Activated T-cell treated with anti-CD3 and anti-CD28 coated beads, Interleukin-2, amount 50 U/mL, for 1 hour (primary cell): ENCODE data around the gene TUBB4B.
"Not testable (repeated sequence)": the region's sequence is repeated elsewhere in the genome, so short reads cannot be mapped to it uniquely, and the experiment has no call there.

Experiments
- DNase-seq: peaks from one replicate; pipeline ENCODE4 v3.0.0-alpha.2; 2020

Gene TUBB4B

DNA sequence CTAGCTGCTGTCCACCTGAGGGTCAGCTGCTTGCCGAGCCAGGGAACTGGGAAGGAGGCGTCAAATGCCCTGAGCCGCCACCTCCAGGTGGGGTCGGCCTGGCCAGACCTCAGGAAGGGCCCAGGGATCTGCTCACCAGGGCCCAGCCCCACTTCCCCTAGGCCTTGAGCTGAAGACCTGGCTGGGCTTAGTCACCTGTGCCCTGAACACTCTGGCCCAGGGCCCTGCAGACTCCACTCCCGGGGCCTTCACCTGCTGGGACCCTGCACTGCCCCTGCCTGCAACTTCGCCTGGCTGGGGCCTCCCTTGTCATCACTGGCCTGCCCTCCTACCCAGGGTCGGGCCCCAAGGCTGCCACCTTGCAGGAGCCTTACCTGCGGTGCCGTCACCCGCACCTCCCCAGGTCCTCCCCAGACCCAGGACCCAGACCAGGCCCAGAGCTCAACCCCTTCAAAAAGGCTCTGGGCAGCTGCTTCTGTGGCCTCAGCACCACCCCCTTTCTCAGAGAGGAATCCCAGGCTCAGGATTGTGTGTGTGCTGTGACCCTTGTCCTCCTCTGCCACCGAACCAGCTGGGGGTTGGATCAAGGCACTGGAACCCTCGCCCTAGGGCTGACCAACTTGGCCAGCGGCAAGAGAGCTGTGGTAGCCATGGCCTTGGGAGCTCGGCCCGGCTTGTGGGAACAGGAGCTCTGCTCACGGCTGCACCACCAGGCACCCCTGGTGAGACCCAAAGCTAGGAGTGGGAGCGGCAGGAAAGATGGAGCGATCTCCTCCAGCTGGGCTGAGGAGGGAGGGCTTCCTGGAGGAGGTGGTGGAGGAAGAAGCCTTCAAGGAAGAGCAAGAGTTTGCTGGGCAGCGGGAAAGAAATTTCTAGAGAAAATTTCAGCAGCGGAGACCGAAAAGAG, 12.9 kb downstream of the TUBB4B start:
- DNase-seq: no peak

DNA sequence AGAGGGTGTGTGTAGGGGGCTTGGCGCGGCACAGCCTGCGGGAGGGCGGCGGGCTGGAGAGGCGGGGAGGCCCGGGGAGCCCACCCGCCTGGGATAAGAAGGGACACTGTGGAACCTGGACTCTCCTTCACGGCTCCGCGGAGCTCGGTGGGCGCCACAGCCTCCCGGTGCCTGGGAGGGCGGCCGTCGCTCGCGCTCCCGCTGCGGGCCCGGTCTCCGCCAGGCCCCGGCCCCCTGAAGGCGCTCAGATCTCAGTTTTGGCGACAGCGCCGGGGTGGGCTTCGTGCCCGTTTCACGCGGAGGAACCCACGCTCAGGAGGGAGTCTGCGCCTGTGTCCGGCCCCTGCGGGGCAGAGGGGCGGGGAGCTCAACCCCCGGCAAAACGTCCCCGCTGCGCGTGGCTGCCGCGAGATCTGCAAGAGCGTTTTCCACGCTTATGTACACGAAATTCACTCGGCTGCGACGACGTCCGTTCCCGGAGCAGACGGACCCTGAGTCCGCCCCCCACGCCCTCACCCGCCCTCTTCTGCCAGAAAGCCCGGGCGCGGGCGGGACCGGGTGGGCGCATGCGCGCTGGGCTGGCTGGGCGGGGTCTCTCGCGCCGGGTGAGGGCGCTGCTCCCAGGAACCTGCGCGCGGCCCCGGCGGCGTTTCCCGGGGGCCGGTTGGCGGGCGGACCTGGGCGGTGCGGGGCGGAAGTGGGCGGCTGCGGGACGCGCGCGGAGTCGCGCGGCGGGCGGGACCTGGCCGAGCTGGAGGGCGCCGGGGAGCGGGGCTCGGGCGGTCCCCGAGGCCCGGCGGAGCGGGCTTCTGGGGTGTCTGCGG, 13.7 kb downstream of the TUBB4B start, which contains the start of gene NELFB:
NELFB (plus strand) TSS at position 704 of the 824 bp plus-strand sequence.
- DNase-seq: peak; percentile 99

DNA sequence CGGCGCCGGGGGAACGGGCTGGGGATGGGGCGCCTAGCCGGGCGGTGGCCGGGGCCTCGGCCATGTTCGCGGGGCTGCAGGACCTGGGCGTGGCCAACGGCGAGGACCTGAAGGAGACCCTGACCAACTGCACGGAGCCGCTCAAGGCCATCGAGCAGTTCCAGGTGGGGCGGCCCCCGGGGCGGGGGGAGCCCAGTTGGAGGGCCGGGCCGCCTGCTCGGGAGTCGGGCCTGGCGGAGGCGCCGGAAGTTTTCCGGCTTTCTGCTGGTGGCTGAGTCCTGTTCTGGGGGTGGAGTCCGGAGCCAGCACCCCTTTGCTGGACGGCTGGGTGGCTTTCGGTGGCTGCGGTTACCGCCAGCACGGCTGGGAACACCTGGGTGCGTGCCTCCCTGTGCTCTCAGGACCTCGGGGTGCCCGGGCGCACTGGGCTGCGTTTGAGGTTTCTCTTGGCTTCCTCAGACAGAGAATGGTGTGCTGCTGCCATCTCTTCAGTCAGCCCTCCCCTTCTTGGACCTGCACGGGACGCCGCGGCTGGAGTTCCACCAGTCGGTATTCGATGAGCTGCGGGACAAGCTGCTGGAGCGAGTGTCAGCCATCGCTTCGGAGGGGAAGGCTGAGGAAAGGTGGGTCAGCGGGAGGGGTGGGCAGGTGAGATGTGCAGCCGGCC, 14.5 kb downstream of the TUBB4B start:
- no peak for DNase-seq

DNA sequence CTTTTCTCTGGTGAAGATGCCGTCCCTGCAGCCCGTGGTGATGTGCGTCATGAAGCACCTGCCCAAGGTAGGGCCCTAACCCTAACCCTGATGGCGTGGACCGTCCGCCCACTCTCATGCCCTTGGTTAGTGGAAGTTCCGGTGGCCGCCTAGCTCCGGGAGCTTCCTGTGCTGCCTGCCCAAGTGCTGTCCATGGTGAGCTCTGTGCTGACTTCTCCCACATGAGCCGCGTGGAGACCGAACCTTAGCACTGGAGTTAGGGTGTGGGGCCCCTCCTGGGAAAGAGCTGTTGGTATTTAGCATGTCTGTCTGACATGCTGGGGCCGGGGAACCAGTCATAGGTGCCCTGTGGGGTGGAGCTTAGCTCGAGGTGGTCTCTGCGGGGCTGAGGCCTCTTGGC, 15.3 kb downstream of the TUBB4B start:
- DNase-seq: no peak

DNA sequence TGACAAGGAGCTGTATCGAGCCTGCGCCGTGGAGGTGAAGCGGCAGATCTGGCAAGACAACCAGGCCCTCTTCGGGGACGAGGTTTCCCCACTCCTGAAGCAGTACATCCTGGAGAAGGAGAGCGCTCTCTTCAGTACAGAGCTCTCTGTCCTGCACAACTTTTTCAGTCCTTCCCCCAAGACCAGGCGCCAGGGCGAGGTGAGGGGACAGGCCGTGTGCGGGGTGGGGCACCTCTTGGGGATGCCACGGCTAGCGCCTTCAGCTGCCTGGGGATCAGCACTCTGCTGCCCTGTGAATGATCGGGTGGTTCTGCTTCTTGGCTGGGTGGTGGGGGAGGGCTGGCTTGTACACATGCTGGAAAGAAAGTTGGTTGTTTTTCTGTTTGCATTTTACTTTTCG, 15.8 kb downstream of the TUBB4B start:
- no peak for DNase-seq

DNA sequence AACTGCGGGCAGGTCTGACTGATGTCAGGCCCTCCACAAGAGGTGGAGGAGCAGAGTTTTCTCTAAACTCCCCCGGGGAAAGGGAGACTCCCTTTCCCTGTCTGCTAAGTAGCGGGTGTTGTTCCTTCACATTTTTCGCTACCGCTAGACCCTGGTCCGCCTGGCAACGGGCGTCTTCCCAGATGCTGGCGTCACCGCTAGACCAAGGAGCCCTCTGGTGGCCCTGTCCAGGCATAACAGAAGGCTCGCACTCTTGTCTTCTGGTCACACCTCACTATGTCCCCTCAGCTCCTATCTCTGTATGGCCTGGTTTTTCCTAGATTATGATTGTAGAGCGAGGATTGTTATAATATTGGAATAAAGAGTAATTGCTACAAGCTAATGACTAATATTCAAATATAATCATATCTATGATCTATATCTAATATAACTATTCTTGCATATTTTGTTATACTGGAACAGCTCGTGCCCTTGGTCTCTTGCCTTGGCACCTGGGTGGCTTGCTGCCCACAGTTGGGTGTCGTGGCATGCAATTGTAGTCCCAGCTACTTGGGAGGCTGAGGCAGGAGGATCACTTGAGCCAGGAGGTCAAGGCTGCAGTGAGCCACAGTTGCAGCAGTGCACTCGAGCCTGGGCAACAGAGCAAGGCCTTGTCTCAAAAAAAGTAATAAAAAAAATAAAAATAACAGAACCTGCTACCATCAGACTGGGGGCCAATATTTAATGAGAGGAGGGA, 21.3 kb downstream of the TUBB4B start:
- not testable (repeated sequence) for DNase-seq

DNA sequence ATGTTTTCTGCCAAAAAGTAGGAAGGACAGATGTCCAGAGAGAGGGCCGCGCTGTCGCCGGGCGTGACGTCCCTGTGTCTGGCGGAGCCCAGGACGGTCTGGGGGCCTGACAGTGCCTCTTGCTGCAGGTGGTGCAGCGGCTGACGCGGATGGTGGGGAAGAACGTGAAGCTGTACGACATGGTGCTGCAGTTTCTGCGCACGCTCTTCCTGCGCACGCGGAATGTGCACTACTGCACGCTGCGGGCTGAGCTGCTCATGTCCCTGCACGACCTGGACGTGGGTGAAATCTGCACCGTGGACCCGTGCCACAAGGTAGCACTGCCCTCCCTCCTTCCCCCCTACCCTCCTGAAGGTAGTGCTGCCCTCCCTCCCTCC, 21.8 kb downstream of the TUBB4B start:
- DNase-seq: no peak

DNA sequence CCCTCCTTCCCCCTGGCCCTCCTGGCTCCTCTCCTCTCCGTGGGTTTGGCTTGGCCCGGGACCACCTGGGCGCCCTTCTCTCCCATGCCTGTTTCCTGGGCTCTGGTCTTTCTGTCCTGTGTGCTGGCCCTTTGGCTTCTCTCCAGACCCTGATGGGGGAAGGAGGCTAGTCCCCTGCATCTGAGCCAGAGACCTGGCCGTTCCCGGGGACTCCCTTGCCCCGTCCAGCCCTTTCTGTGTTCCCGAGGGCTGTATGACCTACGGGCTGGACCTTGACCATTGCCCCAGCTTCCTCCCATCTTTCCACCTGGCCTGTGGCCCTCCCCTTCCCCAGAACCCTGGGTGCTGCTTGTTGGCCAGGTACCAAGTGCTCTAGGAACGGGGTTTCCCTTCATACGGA, 22.4 kb downstream of the TUBB4B start:
- DNase-seq: no peak

DNA sequence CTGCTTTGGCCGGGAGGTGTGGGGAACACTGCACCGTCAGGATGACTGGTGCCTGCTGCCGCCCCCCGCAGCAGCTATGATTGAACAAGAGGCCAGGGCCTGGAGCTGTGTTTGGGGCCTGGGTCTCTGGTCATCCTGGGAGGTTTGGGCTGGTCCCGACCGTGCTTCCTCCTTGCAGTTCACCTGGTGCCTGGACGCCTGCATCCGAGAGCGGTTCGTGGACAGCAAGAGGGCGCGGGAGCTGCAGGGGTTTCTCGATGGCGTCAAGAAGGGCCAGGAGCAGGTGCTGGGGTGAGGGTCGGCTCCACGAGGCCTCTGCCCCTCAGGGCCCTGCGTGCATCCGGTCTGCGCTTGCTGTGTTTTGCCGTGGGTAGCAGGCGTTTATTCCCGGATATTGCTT, 23.0 kb downstream of the TUBB4B start:
- no peak for DNase-seq

DNA sequence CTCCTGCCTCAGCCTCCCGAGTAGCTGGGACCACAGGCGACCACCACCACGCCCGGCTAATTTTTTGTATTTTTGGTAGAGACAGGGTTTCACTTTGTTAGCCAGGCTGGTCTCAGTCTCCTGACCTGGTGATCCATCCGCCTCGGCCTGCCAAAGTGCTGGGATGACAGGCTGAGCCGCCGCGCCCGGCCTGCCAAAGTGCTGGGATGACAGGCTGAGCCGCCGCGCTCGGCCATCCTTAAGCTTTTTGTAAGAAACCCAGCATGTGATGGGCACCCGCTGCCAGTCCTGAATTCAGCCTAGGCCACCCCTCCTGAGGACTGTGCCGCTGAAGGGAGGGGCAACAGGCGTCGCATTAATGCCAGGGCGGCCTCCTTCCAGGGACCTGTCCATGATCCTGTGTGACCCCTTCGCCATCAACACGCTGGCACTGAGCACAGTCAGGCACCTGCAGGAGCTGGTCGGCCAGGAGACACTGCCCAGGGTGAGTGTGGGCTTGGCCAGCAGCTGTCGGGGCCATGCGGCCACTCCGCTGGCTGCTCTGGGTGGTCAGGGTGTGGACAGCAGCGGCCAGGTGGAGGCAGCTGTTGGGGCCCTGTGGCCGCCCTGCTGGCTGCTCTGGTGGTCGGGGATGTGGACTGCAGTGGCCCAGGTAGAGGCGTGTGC, 24.5 kb downstream of the TUBB4B start:
- no peak for DNase-seq

DNA sequence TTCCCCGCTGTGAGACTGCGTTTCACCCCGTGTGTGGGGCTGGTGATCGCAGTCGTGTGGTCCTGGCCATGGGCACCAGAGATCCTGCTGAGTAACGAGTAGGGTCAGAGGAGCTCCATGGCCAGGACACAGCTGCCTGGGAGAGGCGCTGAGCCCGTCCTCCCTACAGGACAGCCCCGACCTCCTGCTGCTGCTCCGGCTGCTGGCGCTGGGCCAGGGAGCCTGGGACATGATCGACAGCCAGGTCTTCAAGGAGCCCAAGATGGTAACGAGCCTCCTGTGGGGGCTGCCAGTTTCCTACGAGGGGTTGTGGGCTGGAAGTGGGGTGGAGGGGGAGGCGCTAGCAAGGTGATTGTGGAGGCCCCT, 25.1 kb downstream of the TUBB4B start:
- DNase-seq: no peak

DNA sequence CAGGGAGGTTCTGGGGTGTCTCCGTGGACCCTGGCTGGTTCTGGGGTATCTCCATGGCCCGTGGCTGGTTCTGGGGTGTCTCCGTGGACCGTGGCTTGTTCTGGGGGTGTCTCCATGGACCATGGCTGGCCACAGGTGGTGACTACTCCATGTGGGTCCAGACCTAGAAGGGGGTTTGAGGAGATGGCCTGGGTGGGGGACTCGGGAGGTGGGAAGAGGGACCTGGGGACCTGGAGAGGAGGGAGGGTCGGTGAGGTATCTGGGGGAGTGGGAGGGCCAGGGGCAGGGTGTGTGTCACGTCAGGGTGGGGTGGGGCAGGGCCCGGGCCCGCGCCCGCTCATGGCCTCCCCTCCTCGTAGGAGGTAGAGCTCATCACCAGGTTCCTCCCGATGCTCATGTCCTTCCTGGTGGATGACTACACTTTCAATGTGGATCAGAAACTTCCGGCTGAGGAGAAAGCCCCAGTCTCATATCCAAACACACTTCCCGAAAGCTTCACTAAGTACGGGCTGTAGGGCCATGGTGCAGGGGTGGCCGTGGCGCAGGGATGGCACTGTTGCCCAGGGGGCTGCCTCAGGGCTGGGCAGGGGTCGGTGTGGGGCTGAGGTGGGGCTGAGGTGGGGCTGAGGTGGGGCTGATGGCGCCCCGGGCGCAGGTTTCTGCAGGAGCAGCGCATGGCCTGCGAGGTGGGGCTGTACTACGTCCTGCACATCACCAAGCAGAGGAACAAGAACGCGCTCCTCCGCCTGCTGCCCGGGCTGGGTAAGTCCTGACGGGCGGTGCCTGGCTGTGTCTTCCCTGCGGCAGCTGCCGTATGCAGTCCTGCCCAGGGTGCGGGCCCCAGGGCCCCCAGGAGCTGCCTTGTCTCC, 25.7 kb downstream of the TUBB4B start:
- no peak for DNase-seq

DNA sequence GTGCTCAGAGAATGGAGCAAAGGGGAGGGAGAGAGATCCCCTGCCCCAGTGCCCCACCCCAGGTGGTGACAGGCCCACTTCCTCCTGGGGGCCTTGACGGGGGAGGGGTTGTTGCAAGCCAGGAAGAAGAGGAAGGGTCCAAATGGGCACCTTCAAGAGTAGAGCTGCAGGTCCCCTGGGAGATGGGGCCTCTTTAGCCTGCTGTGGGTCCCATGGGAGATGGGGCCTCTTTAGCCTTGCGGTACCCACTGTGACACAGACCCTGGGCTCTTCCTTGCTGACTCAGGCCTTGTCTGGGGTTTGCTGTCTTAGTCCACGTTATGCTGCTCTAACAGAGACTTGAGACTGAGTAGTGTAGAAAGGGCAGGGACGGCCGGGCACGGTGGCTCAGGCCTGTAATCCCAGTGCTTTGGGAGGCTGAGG, 26.9 kb downstream of the TUBB4B start:
- no peak for DNase-seq

DNA sequence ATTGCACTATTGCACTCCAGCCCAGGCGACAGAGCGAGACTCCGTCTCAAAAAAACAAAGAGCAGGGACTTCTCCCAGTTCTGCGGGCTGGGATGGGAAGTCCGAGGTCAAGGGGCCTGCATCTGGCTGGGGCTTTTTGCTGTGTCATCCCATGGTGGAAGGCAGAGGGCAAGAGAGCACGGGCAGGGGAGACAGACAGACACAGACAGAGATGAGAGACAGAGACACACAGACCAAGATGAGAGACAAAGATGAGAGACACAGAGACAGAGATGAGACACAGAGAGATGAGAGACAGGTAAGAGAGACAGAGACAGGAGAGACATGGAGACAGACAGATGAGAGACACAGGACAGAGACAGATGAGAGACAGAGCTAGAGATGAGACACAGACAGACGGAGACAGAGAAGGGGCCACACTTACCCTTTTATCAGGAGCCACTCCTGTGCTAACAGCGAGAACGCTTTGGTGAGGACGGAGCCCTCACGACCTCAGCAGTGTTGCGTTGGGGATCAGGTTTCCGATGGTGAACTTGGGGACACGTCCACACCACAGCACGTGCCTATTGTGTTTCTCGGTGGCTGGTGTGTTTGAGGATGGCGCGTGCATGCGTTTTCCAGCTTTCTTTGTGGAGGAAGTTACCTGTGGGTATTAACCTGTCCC, 27.6 kb downstream of the TUBB4B start:
- no peak for DNase-seq

DNA sequence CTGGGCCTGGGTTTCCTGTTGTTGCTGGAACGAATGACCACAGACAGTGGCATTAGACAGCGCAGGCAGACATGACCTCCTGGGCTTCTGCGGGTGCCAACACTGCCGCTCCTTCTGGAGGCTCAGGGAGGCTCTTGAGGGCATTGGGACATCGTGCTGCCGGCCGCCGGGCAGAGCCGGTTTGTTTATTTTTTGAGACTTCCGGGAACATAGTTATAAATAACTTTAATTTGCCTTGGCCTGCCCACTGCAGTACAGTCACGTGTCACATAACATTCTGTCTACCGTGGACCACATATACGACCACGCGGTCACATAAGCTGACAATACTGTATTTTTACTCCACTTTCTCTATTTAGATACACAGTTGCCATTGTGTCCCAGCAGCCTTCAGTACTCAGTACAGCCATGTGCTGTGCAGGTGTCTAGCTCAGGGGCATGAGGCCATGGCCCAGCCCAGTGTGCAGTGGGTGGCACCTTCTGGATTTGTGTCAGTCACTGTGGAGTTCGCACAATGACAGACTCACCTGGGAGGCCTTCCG, 28.2 kb downstream of the TUBB4B start:
- no peak for DNase-seq

DNA sequence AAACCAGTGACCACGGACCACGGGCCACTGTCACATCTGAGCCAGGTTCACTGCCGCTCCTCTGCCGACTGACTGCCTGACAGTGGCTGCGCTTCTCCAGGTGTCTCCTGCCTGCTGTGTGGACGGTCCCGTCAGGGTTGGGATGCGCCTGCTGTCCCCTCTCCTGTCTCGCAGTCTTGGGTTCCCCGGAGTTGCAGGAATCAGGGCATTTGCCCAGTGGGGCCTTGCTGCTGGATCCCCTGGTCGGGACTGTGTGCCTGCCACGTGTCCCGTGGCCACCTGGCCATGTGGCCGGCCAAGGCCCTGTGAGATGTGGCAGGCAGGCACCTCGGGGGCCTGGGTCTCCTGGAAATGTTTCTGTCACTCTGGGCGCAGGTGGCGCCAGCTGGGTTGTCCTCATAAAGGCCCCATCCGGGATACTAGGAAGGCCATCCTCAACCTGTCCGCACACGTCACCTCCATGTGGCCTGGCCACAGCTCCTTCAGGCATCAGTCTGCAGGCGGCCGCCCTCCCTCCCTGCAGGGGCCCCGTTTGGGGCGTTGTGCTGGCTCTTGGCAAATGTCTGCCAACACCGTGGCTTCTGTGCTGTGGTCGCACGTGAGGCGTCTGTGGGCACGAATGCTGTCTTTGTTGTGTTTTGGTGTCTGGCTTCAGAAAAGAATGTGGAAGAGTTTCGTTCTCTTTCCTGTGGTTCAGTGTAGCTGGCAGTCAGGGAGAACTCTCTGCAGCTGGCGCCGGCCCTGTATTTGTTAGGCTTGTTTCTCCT, 30.0 kb downstream of the TUBB4B start:
- peak; percentile 51 for DNase-seq

DNA sequence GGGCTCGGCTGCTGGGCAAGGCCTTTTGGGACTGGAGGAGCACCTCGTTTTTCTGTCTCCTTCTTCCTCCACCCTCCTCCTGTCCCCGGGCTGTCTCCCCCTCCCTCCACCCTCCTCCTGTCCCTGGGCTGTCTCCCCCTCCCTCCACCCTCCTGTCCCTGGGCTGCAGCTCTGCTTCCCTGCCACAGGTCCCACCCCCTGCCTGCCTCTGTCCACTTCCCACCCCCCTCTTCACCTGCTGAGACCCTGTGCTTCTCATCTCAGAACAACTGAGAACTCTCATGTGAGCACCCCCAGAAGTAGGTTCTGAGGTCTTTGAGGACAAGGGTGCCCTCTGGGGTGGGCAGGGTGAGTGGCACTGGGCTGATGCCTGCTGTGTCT, 30.6 kb downstream of the TUBB4B start:
- DNase-seq: no peak

DNA sequence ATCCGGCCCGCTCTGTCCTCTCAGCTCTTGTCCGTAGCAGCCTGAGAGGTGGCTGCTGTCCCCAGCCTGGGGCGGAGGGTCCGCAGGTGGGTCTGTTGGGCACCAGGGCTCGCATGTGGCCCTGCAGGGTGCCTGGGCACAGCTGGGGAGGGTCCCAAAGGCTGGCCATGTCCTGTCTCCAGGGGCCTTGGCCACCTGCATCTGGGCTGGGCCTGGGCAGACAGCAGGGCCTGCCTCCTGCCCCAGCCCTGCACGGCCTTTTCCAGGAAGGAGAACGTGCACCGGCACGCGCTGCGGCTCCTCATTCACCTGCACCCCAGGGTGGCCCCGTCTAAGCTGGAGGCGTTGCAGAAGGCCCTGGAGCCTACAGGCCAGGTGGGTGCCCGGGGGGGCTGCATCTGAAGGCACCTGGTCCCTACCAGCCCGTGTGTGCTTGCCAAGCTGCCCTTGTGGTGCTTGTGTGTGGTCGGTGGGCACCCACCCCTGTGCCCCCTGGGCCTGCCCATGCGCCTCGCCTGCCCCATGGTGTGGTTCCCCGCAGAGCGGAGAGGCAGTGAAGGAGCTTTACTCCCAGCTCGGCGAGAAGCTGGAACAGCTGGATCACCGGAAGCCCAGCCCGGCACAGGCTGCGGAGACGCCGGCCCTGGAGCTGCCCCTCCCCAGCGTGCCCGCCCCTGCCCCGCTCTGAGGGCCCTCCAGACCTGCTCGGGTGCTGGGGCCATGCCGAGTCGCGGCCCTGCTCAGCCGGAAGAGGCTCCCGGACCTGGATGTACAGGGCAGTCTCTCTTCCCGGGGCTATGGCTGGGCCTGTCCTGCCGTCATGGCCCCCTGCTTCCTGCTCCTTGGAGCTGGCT, 31.4 kb downstream of the TUBB4B start:
- DNase-seq: no peak

DNA sequence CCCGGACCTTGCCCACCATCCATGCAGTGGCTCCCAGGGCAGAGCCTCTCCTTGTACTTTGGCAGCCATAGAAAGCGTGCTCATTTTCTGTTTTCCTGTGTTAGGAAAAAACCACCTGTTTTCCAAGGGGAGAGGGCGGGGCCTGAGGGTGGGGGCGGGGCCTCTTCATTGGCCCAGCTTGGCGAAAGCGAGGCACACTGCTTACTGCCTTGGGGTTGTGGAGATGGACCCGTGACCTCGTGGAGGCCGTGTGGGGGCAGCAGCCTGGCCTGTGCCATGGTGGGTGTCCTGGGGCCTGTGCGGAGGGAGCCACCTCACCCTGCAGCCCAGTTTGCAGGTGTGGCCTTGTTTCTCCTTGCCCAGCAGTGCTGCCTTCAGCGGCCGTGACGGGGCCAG, 32.0 kb downstream of the TUBB4B start:
- DNase-seq: no peak
